ENCODE results near the gene GAREM1.

Gene GAREM1

GRCh38 chr18:32284284-32284683 lies 186.4 kb downstream of the GAREM1 start:
- Histone ChIP-seq H3K27ac (ENCODE audit: low read depth, low read length, poor library complexity, severe bottlenecking) (no peak overlapping the region), H4K20me1 (ENCODE audit: insufficient read depth, low read length) (no peaks in the 10 kb centered on the region), H3K4me3 (ENCODE audit: low read depth, low read length, poor library complexity, severe bottlenecking) (no peak overlapping the region), H3K4me1 (ENCODE audit: insufficient read depth, low read length, severe bottlenecking) (no peaks in the 10 kb centered on the region), H3K4me2 (ENCODE audit: low read length) (no peak overlapping the region), H2AFZ (ENCODE audit: low read length) (no peak overlapping the region), H3K9me3 (ENCODE audit: low read length) (no peaks in the 10 kb centered on the region), H3F3A (ENCODE audit: insufficient read depth, low read length) (no peaks in the 10 kb centered on the region), H3K9me2 (ENCODE audit: low read depth, low read length) (no peaks in the 10 kb centered on the region), H3K79me2 (ENCODE audit: insufficient read depth, low read length) (no peaks in the 10 kb centered on the region), H3K27me3 (ENCODE audit: insufficient read depth, low read length) (no peaks in the 10 kb centered on the region), H3K36me3 (ENCODE audit: insufficient read depth, low read length) (no peaks in the 10 kb centered on the region), H3K9ac (ENCODE audit: low read length) (no peak overlapping the region)
- TF ChIP-seq CTCF (IDR thresholded peaks at IDR 0.05; ENCODE audit: low read length) = no peak
- TF ChIP-seq EZH2 (IDR thresholded peaks at IDR 0.05; ENCODE audit: borderline replicate concordance, low read length) = no peak

GRCh38 chr18:32280911-32281310 lies 189.8 kb downstream of the GAREM1 start:
- Histone ChIP-seq H3K4me1 (ENCODE audit: insufficient read depth, low read length, severe bottlenecking) (no peaks in the 10 kb centered on the region), H3K9ac (ENCODE audit: low read length) (no peak overlapping the region), H3K9me3 (ENCODE audit: low read length) (no peaks in the 10 kb centered on the region), H3K27me3 (ENCODE audit: insufficient read depth, low read length) (no peaks in the 10 kb centered on the region), H4K20me1 (ENCODE audit: insufficient read depth, low read length) (no peaks in the 10 kb centered on the region), H3K79me2 (ENCODE audit: insufficient read depth, low read length) (no peaks in the 10 kb centered on the region), H3K36me3 (ENCODE audit: insufficient read depth, low read length) (no peaks in the 10 kb centered on the region), H2AFZ (ENCODE audit: low read length) (no peak overlapping the region), H3F3A (ENCODE audit: insufficient read depth, low read length) (no peaks in the 10 kb centered on the region), H3K4me2 (ENCODE audit: low read length) (no peak overlapping the region), H3K9me2 (ENCODE audit: low read depth, low read length) (no peaks in the 10 kb centered on the region), H3K27ac (ENCODE audit: low read depth, low read length, poor library complexity, severe bottlenecking) (no peak overlapping the region), H3K4me3 (ENCODE audit: low read depth, low read length, poor library complexity, severe bottlenecking) (no peak overlapping the region)
- TF ChIP-seq CTCF (IDR thresholded peaks at IDR 0.05; ENCODE audit: low read length) (no peak), EZH2 (IDR thresholded peaks at IDR 0.05; ENCODE audit: borderline replicate concordance, low read length) (no peak)

- no peaks in the 10 kb centered on the region for H3K4me1 ChIP-seq (ENCODE audit: insufficient read depth, low read length, severe bottlenecking)
- H2AFZ ChIP-seq (ENCODE audit: low read length) = no peak overlapping the region
- no peaks in the 10 kb centered on the region for H3K9me3 ChIP-seq (ENCODE audit: low read length)
- no peaks in the 10 kb centered on the region for H3K79me2 ChIP-seq (ENCODE audit: insufficient read depth, low read length)
- no peak overlapping the region for H3K27ac ChIP-seq (ENCODE audit: low read depth, low read length, poor library complexity, severe bottlenecking)
- no peak overlapping the region for H3K4me3 ChIP-seq (ENCODE audit: low read depth, low read length, poor library complexity, severe bottlenecking)
- H3K4me2 ChIP-seq (ENCODE audit: low read length) = no peak overlapping the region
- no peak overlapping the region for H3K9ac ChIP-seq (ENCODE audit: low read length)
- no peak for TF ChIP-seq EZH2 (IDR thresholded peaks at IDR 0.05; ENCODE audit: borderline replicate concordance, low read length)
- no peak for TF ChIP-seq CTCF (IDR thresholded peaks at IDR 0.05; ENCODE audit: low read length)
- H3K9me2 ChIP-seq (ENCODE audit: low read depth, low read length) = no peaks in the 10 kb centered on the region
- no peaks in the 10 kb centered on the region for H3K27me3 ChIP-seq (ENCODE audit: insufficient read depth, low read length)
- no peaks in the 10 kb centered on the region for H4K20me1 ChIP-seq (ENCODE audit: insufficient read depth, low read length)
- no peaks in the 10 kb centered on the region for H3F3A ChIP-seq (ENCODE audit: insufficient read depth, low read length)
- no peaks in the 10 kb centered on the region for H3K36me3 ChIP-seq (ENCODE audit: insufficient read depth, low read length)
Measured at GRCh38 chr18:32280188-32280783, 190.4 kb downstream of the GAREM1 start.
